ENCODE results near the gene C5AR1.

- TF ChIP-seq CTCF (IDR thresholded peaks at IDR 0.05; ENCODE audit: low read depth, low read length, poor library complexity, severe bottlenecking) (no peak), EZH2phosphoT487 (IDR thresholded peaks at IDR 0.05; ENCODE audit: borderline replicate concordance, low read length) (no peak)
Measured at GRCh38 chr19:47272448-47273312, 37.0 kb upstream of the C5AR1 start.

All from DOHH2 (cell line).